Astrocyte (in vitro differentiated cells and primary cell): Measurements from ENCODE around the gene TRIM14. TPM values are rescaled to one million over a fixed set of nuclear protein-coding genes. Genes with fewer than 3 reads are reported as not detected.

Source experiments
- DNase-seq: peaks from one replicate; pipeline ENCODE4 v3.0.0-alpha.2; 2010; ENCODE audit warnings: low read depth
- FAIRE-seq: peaks from 2 replicates; lab custom pipeline; 2011; peaks lifted over from hg19 to GRCh38; lab: Jason Lieb, UNC
- H2AFZ ChIP-seq: 2 replicates; pipeline ENCODE4 v1.6.0; 2012; ENCODE audit warnings: low read depth, low read length, inconsistent platforms
- H3K27ac ChIP-seq: 2 replicates; pipeline ENCODE4 v1.5.1; 2011; ENCODE audit warnings: low read depth, low read length, inconsistent platforms
- H3K27me3 ChIP-seq: 2 replicates; pipeline ENCODE4 v1.6.0; 2011; ENCODE audit warnings: low read length, inconsistent platforms; ENCODE audit not compliant: insufficient read depth
- H3K36me3 ChIP-seq: 2 replicates; pipeline ENCODE4 v1.5.1; 2011; ENCODE audit warnings: low read length, inconsistent platforms; ENCODE audit not compliant: insufficient read depth
- H3K4me1 ChIP-seq: 2 replicates; pipeline ENCODE4 v1.5.1; 2011; ENCODE audit warnings: low read length, inconsistent platforms; ENCODE audit not compliant: insufficient read depth
- H3K4me2 ChIP-seq: 2 replicates; pipeline ENCODE4 v1.6.0; 2012; ENCODE audit warnings: low read length, inconsistent platforms
- H3K4me3 ChIP-seq: 2 replicates; pipeline ENCODE4 v1.5.1; 2011; ENCODE audit warnings: low read depth, mild to moderate bottlenecking, low read length, inconsistent platforms; ENCODE audit not compliant: insufficient read depth
- H3K79me2 ChIP-seq: 2 replicates; pipeline ENCODE4 v1.6.0; 2012; ENCODE audit warnings: mild to moderate bottlenecking, low read length, inconsistent platforms; ENCODE audit not compliant: insufficient read depth
- H3K9ac ChIP-seq: 2 replicates; pipeline ENCODE4 v1.6.0; 2012; ENCODE audit warnings: mild to moderate bottlenecking, low read length, inconsistent platforms
- H3K9me3 ChIP-seq: 2 replicates; pipeline ENCODE4 v1.5.1; 2012; ENCODE audit warnings: low read depth, mild to moderate bottlenecking, low read length, inconsistent platforms; ENCODE audit not compliant: insufficient read depth
- H4K20me1 ChIP-seq: 2 replicates; pipeline ENCODE4 v1.6.0; 2012; ENCODE audit warnings: low read length, inconsistent platforms; ENCODE audit not compliant: insufficient read depth
- H3K27ac Mint-ChIP-seq: one replicate; pipeline ENCODE4 v1.8.0; 2021; ENCODE audit warnings: mild to moderate bottlenecking, mixed read lengths; ENCODE audit not compliant: unreplicated experiment
- H3K27me3 Mint-ChIP-seq: one replicate; pipeline ENCODE4 v1.8.0; 2021; ENCODE audit warnings: low read depth, mixed read lengths; ENCODE audit not compliant: unreplicated experiment
- H3K36me3 Mint-ChIP-seq: one replicate; pipeline ENCODE4 v1.8.0; 2021; ENCODE audit warnings: low read depth, mixed read lengths; ENCODE audit not compliant: unreplicated experiment
- H3K4me1 Mint-ChIP-seq: one replicate; pipeline ENCODE4 v1.8.0; 2021; ENCODE audit warnings: low read depth, mixed read lengths; ENCODE audit not compliant: unreplicated experiment
- H3K4me3 Mint-ChIP-seq: one replicate; pipeline ENCODE4 v1.8.0; 2021; ENCODE audit warnings: mild to moderate bottlenecking, moderate library complexity, mixed read lengths; ENCODE audit not compliant: unreplicated experiment
- H3K9me3 Mint-ChIP-seq: one replicate; pipeline ENCODE4 v1.8.0; 2021; ENCODE audit warnings: mild to moderate bottlenecking, mixed read lengths; ENCODE audit not compliant: unreplicated experiment
- CTCF ChIP-seq: IDR thresholded peaks from 2 replicates; pipeline ENCODE4 v1.5.1; 2011; ENCODE audit warnings: low read depth, mild to moderate bottlenecking, inconsistent platforms, low read length, moderate library complexity; ENCODE audit not compliant: insufficient read depth
- EZH2 ChIP-seq: IDR thresholded peaks from 2 replicates; pipeline ENCODE4 v1.6.1; 2012; ENCODE audit warnings: mild to moderate bottlenecking, low read length, inconsistent platforms; ENCODE audit not compliant: insufficient read depth
- total RNA-seq: library from RNA; stranded (reverse); gene quantifications from 2 replicates; pipeline ENCODE4 v1.2.1, GENCODE V29; 2021

TRIM14 gene
- total RNA-seq, 1 donor from 2014 or later, result 34.1 TPM

- DNase-seq (no peak), FAIRE-seq (no peak)
- no peak overlapping the region for H3K27ac ChIP-seq
- H2AFZ ChIP-seq, result no peak overlapping the region
- Mint-ChIP-seq H3K4me3 (no peak overlapping the region), H3K27ac (no peak overlapping the region), H3K36me3 (peaks cover 18% of the 10 kb centered on the region), H3K27me3 (peaks cover 4% of the 10 kb centered on the region), H3K4me1 (peaks cover 3% of the 10 kb centered on the region), H3K9me3 (no peaks in the 10 kb centered on the region)
- H3K9ac ChIP-seq, result no peak overlapping the region
- no peaks in the 10 kb centered on the region for H3K27me3 ChIP-seq
- no peak overlapping the region for H3K4me3 ChIP-seq
- no peaks in the 10 kb centered on the region for H4K20me1 ChIP-seq
- H3K4me2 ChIP-seq, result no peak overlapping the region
- H3K79me2 ChIP-seq, result no peaks in the 10 kb centered on the region
- H3K4me1 ChIP-seq, result no peaks in the 10 kb centered on the region
- H3K9me3 ChIP-seq, result no peaks in the 10 kb centered on the region
- TF ChIP-seq CTCF (no peak), EZH2 (no peak)
- no peaks in the 10 kb centered on the region for H3K36me3 ChIP-seq
These were observed 19.7 kb downstream of the TRIM14 start for GRCh38 chr9:98099346-98099745.

DNA sequence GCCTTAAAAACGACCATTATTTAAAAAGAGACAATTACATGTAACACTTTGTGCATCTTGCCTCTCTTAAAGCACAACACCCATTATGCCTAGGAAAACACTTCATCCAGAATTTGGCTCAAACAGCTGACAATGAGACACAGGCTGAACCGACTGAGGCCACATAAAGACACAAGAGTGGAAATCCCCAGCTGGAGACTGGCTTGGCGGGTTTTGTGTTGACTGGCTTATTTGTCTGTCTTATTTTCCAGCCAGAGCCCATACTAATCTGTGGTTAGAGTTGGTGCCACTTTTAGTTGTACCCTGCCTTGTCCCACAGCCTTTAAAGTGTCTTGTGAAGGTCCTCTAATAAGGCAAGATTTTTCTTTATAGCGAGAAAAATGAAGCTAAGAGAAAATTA is 21.2 kb downstream of the TRIM14 start:
- Histone ChIP-seq H3K4me1 (no peaks in the 10 kb centered on the region), H2AFZ (no peak overlapping the region), H4K20me1 (no peaks in the 10 kb centered on the region), H3K4me3 (no peak overlapping the region), H3K9ac (no peak overlapping the region), H3K27ac (no peak overlapping the region), H3K27me3 (no peaks in the 10 kb centered on the region), H3K9me3 (no peaks in the 10 kb centered on the region), H3K4me2 (no peak overlapping the region), H3K79me2 (no peaks in the 10 kb centered on the region), H3K36me3 (no peaks in the 10 kb centered on the region)
- TF ChIP-seq EZH2 (no peak), CTCF (no peak)
- Mint-ChIP-seq H3K9me3 (no peaks in the 10 kb centered on the region), H3K27me3 (peaks cover 8% of the 10 kb centered on the region), H3K36me3 (peaks cover 26% of the 10 kb centered on the region), H3K4me1 (peaks cover 3% of the 10 kb centered on the region), H3K4me3 (no peak overlapping the region), H3K27ac (no peak overlapping the region)
- no peak for DNase-seq
- no peak for FAIRE-seq

DNA sequence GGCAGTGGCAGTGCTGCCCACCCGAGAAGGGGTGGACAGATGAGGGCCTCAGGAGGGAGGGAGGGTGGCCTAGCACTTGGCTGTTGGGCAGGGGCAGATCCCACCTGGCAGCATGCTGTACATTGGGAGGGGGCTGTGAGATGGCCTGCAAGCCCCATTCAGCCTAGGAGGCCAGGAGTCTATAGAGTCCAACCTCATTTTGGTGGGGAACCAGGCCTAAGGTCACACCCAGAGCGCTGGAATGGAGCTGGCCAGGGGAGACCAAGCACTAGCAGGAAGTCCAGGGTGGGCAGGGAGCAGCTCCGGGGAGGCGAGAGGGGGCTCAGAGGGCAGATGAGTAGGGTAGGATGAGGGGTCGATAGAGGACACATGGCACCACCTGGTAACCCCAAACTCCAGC is 22.9 kb downstream of the TRIM14 start:
- FAIRE-seq (no peak), DNase-seq (no peak)
- Histone ChIP-seq H3K4me1 (no peaks in the 10 kb centered on the region), H3K27me3 (no peaks in the 10 kb centered on the region), H3K9me3 (no peaks in the 10 kb centered on the region), H3K27ac (no peak overlapping the region), H2AFZ (no peak overlapping the region), H3K9ac (no peak overlapping the region), H3K4me2 (no peak overlapping the region), H3K79me2 (no peaks in the 10 kb centered on the region), H3K36me3 (no peaks in the 10 kb centered on the region), H4K20me1 (no peaks in the 10 kb centered on the region), H3K4me3 (no peak overlapping the region)
- Mint-ChIP-seq H3K4me1 (no peaks in the 10 kb centered on the region), H3K27me3 (peaks cover 8% of the 10 kb centered on the region), H3K4me3 (no peak overlapping the region), H3K36me3 (peaks cover 26% of the 10 kb centered on the region), H3K27ac (no peak overlapping the region), H3K9me3 (no peaks in the 10 kb centered on the region)
- no peak for TF ChIP-seq CTCF
- TF ChIP-seq EZH2, result no peak
